ENCODE measurements around the gene RNPEPL1.

GRCh38 chr2:240567137-240567871 lies 980 bp upstream of the RNPEPL1 start:
- TF ChIP-seq POLR2AphosphoS5 (IDR thresholded peaks at IDR 0.05; ENCODE audit: low read depth, low read length) (no peak), CTCF (IDR thresholded peaks at IDR 0.05) (no peak), TCF7L2 (IDR thresholded peaks at IDR 0.05; ENCODE audit: low read depth, low read length) (no peak)
